GM03348 (cell line): ENCODE results near the gene PMP22.

Experiments used
- DNase-seq: peaks from one replicate; pipeline ENCODE4 v3.0.0; 2012; ENCODE audit warnings: low spot score

PMP22 gene

GRCh38 chr17:15274017-15274416 lies 8.9 kb upstream of the PMP22 start:
- DNase-seq, result no peak

- DNase-seq, result peak; percentile 84
Measured at GRCh38 chr17:15273141-15273793, 8.1 kb upstream of the PMP22 start.

GRCh38 chr17:15271741-15272140 lies 6.6 kb upstream of the PMP22 start:
- no peak for DNase-seq

- no peak for DNase-seq
Measured at GRCh38 chr17:15270628-15271381, 5.7 kb upstream of the PMP22 start.

- no peak for DNase-seq
Measured at GRCh38 chr17:15269780-15270089, 4.6 kb upstream of the PMP22 start.

GRCh38 chr17:15269087-15269779 lies 4.1 kb upstream of the PMP22 start:
- DNase-seq, result no peak

DNA sequence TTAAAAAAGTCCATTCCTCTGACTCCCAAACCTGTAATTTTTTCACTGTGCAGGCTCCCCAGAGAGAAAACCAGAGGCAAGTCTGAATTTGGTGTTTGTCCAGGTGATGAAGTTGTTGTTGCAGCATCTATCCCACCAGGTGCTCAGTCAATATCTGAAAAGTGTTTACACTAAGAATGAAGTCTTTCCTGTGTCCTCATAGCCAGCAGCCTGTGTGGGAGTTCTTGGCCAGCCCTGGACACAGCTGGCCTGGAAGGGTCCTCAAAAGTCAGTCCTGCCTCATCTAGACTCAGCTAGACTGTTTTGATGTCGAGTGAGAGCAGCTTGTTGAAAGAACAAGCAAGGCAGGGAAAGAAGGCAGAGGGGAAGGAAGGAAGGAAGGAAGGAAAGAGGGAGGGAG lies 3.3 kb upstream of the PMP22 start:
- no peak for DNase-seq

- DNase-seq, result no peak
Measured at GRCh38 chr17:15267996-15268395, 2.9 kb upstream of the PMP22 start.

- no peak for DNase-seq
Measured at GRCh38 chr17:15266325-15267125, 1.4 kb upstream of the PMP22 start.

GRCh38 chr17:15264542-15264941 lies 584 bp downstream of the PMP22 start:
- DNase-seq, result no peak

DNA sequence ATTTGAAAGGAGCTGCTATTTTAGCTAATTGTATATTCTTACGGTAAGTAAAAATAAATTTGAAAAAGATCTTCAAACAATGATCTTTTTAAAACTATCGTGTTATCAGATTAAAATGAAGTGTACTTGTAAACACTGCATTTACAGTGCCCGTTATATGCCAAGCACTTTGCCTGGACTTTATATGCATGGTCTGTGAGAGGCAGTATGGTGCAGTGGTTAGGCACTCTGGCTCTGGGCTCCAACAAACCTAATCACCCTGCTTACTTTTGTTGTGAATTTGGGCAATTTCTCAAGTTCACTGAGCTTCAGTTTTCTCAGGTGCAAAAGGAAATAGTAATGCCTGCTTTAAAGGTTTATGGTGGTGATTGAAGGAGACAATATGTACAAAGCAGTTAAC lies 1.4 kb downstream of the PMP22 start:
- DNase-seq, result no peak

GRCh38 chr17:15263206-15263579 lies 1.9 kb downstream of the PMP22 start:
- peak; percentile 90 for DNase-seq

DNA sequence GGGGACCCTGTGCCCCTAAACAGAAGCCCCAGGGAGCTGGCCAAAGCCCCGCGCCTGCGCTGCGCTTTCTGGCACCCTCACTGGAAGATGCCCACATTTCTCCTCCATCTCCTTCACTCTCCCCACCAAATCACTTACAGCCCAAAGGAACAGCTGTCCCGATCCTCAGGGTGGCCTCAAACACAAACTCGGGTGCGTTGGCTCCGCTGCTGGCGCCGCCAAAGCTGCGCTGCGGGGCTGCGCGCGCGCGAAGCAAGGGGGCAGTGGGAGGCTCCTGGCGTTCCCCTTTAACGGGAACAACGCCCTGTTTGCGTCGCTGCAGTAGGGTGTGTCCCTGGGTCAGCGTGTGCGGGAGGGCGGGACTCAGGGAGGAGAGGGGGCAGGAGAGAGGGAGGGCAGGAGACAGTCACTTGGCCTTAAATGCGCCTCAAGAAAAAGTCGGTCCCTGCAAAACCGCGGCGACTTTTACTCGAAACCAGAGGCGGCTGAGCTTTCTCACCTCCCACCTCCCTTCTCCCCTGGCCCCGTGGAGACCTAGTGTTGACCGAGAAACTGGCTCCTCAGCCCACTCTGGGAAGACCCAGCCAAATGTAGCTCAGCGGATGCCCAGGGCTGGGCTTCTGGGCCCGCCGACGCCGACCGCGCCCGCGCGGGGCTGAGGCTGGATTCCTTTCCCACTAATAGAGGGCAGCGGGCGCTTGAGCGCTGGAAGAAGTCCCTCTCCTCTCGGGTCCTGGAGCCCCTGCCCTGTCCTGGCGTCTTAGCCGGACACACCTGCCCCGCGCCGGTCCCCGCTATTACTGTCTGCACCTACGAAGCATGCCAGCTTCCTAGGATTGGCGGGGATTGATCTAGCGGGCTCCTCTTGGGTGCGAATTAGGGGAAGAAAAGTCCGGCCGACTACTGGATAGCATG lies 2.6 kb downstream of the PMP22 start:
- peak; percentile 95 for DNase-seq

DNA sequence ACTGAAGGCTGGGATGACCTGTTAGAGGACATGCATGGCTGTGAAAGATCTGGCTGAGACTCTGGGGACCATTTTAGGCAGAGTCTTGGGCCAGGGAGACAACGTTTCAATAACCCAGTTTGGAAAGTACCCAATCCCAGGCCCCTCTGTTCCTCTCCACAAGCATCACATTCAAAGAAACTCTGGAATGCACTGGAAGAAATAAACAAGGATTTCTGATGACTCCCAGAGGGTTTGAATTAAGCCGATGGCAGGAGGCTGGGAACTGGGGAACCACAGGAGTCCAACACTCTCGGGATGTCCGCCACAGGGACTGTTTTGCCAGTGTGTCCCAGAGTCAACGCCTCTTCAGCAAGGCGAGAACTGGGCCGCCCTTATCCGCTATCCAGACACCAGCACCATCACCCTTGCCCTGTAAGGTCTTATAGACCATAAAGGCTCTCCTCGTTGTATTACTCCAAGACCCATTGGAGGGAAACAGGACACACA lies 3.3 kb downstream of the PMP22 start:
- DNase-seq, result peak; percentile 24

DNA sequence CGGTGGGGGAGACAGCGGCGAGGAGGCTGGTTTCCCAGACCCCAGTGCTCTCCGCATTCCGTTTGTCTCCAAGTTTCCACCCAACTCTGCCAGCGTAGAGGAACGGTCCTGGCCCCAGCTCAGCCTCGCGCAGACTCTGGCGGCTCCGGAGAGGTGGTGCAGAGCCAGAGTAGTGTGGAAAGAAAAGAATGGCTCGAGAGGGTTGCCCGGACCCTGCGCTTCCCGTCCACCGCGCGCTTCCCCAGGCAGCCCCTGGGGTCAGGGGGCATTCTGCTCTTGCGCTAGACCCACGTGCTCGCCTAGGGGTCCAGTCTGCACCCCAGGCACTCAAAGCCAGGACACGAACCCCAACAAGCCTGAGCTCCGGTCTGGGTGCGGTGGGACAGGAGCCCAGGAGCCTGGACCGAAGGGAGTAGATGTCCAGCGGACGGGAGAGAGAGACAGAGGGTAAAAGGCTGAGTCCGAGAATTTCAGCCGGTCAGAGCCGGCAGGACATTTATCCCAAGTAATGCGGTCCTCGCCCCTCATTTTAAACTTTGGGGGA lies 3.8 kb downstream of the PMP22 start:
- peak; percentile 62 for DNase-seq

DNA sequence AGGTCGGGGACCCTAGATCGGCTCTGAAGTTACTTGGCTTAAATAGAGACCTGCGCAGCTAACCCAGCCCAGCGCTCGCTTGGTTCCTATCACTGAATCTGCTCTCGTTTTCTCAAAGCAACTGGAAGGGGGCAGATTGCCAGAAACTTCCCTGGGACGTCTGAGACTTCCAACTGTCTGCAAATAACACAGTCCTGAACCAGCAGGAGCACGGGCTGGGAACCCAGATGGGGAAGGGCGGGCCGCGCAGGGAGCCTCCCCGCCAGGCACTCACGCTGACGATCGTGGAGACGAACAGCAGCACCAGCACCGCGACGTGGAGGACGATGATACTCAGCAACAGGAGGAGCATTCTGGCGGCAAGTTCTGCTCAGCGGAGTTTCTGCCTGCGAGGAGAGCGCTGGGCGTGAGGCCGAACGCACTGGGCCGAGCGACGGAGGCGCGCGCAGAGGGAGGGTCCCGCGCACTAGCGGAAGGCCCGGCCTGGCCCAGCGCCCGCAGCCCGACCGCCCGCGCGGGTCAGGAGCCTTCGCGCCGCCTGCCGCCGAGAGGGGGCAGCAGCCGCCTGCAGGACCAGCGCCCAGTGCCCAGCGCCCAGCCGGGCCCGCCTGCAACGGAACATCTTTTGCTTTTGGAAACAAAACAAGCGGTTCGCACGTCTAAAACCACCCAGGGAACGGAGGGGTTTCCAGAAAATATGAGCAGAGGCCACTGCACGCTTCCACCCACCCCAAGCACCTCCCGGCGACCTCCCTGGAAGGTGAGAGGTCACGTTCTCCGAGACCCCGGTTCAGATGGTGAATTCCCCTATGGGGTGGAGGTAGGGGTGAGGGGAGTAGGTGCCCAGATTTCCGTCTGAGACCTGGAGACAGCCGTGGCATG lies 4.5 kb downstream of the PMP22 start:
- DNase-seq, result peak; percentile 93

- DNase-seq, result no peak
Measured at GRCh38 chr17:15257796-15258512, 7.2 kb downstream of the PMP22 start.

- peak; percentile 89 for DNase-seq
Measured at GRCh38 chr17:15257258-15257788, 7.8 kb downstream of the PMP22 start.

GRCh38 chr17:15256689-15257088 lies 8.4 kb downstream of the PMP22 start:
- DNase-seq, result no peak
